ENCODE results near the gene METTL15. TPM values are rescaled to one million over a fixed set of nuclear protein-coding genes. Genes with fewer than 3 reads are reported as not detected.
"Not testable (repeated sequence)": the region's sequence is repeated elsewhere in the genome, so short reads cannot be mapped to it uniquely, and the experiment has no call there.

METTL15 gene
- total RNA-seq, 1 donor from 2014 or later, result 27.9 TPM

DNA sequence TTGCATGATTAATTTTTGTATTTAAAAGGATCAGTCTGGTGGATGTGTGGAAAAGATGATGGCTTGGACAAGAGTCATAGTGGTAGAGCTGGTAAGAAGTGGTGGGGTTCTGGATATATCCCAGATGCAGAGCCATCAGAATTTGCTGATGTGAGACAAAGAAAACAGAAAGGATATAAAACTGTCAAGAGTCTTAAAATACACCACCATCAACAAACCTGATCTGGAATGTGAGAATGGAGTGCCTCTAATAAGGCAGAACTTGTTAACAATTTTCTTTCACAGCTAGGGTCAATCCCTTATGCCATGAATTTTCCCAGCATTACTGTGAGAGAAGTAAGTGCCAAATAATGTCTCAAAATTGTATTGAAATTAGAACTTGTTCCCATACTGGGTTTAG is 215.4 kb downstream of the METTL15 start:
- Histone ChIP-seq H3K27ac (no peak overlapping the region), H3K36me3 (no peaks in the 10 kb centered on the region), H3F3A (ENCODE audit: low read depth) (no peaks in the 10 kb centered on the region), H3K9me3 (ENCODE audit: low read depth) (no peaks in the 10 kb centered on the region), H3K4me2 (no peak overlapping the region), H4K20me1 (ENCODE audit: low read depth) (no peaks in the 10 kb centered on the region), H3K27me3 (no peaks in the 10 kb centered on the region), H3K4me3 (no peak overlapping the region), H2AFZ (replicated peaks) (no peak overlapping the region), H3K9ac (no peak overlapping the region), H3K79me2 (ENCODE audit: low read depth) (no peaks in the 10 kb centered on the region), H3K4me1 (peaks cover 14% of the 10 kb centered on the region)
- Mint-ChIP-seq H3K9me3 (no peaks in the 10 kb centered on the region), H3K27ac (no peak overlapping the region), H3K27me3 (ENCODE audit: insufficient read depth, low read depth) (peaks cover 2% of the 10 kb centered on the region), H3K36me3 (peaks cover 4% of the 10 kb centered on the region), H3K4me1 (peaks cover 3% of the 10 kb centered on the region), H3K4me3 (no peak overlapping the region)
- no peak for DNase-seq (ENCODE audit: low spot score)
- TF ChIP-seq EZH2 (IDR thresholded peaks at IDR 0.05), result no peak
- TF ChIP-seq, protein P1, sequence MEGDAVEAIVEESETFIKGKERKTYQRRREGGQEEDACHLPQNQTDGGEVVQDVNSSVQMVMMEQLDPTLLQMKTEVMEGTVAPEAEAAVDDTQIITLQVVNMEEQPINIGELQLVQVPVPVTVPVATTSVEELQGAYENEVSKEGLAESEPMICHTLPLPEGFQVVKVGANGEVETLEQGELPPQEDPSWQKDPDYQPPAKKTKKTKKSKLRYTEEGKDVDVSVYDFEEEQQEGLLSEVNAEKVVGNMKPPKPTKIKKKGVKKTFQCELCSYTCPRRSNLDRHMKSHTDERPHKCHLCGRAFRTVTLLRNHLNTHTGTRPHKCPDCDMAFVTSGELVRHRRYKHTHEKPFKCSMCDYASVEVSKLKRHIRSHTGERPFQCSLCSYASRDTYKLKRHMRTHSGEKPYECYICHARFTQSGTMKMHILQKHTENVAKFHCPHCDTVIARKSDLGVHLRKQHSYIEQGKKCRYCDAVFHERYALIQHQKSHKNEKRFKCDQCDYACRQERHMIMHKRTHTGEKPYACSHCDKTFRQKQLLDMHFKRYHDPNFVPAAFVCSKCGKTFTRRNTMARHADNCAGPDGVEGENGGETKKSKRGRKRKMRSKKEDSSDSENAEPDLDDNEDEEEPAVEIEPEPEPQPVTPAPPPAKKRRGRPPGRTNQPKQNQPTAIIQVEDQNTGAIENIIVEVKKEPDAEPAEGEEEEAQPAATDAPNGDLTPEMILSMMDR (IDR thresholded peaks at IDR 0.05), result no peak
- no peak for TF ChIP-seq EZH2phosphoT487 (IDR thresholded peaks at IDR 0.05)

GRCh38 chr11:28332393-28332792 is 224.2 kb downstream of the METTL15 start:
- not testable (repeated sequence) for H3K27ac Mint-ChIP-seq

DNA sequence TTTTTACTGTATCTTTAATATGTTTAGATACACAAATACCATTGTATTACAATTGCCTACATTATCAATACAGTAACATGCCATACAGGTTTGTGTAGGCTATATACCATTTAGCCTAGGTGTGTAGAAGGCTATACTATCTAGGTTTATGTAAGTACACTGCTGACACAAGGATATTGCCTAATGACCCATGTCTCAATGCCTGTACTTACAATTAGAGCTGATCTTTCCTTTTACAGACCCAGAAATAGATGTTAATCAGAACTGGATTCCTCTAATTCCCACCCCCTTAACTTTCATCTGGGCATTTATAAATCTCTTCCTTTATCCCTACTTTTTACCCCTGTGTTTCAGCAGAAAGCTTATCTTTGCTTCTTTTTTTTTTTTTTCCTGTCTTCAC is 229.5 kb downstream of the METTL15 start:
- no peak overlapping the region for H3K4me3 ChIP-seq
- no peak overlapping the region for H2AFZ ChIP-seq (replicated peaks)
- no peak overlapping the region for H3K4me2 ChIP-seq
- H3K36me3 ChIP-seq, result no peaks in the 10 kb centered on the region
- peaks cover 9% of the 10 kb centered on the region for H3K9me3 ChIP-seq (ENCODE audit: low read depth)
- no peaks in the 10 kb centered on the region for H3F3A ChIP-seq (ENCODE audit: low read depth)
- Mint-ChIP-seq H3K4me3 (no peak overlapping the region), H3K36me3 (no peaks in the 10 kb centered on the region), H3K27ac (no peak overlapping the region), H3K4me1 (no peaks in the 10 kb centered on the region), H3K27me3 (ENCODE audit: insufficient read depth, low read depth) (no peaks in the 10 kb centered on the region), H3K9me3 (peaks cover 16% of the 10 kb centered on the region)
- no peak for TF ChIP-seq EZH2 (IDR thresholded peaks at IDR 0.05)
- TF ChIP-seq, protein P1 (IDR thresholded peaks at IDR 0.05), result no peak
- TF ChIP-seq EZH2phosphoT487 (IDR thresholded peaks at IDR 0.05), result no peak
- H3K27ac ChIP-seq, result no peak overlapping the region
- H3K27me3 ChIP-seq, result no peaks in the 10 kb centered on the region
- H4K20me1 ChIP-seq (ENCODE audit: low read depth), result no peaks in the 10 kb centered on the region
- H3K79me2 ChIP-seq (ENCODE audit: low read depth), result no peaks in the 10 kb centered on the region
- no peak overlapping the region for H3K9ac ChIP-seq
- no peaks in the 10 kb centered on the region for H3K4me1 ChIP-seq
- DNase-seq (ENCODE audit: low spot score), result no peak

More at GRCh38 chr11:28332393-28332792, 224.2 kb downstream of the METTL15 start:
- H4K20me1 ChIP-seq (ENCODE audit: low read depth); H3K27me3 ChIP-seq; H3K9ac ChIP-seq; H3K4me3 Mint-ChIP-seq; H3K79me2 ChIP-seq (ENCODE audit: low read depth); H2AFZ ChIP-seq (replicated peaks); H3K27ac ChIP-seq; H3K9me3 ChIP-seq (ENCODE audit: low read depth); H3K9me3 Mint-ChIP-seq; H3K4me3 ChIP-seq; H3K4me2 ChIP-seq; H3K36me3 ChIP-seq; H3K4me1 Mint-ChIP-seq; H3F3A ChIP-seq (ENCODE audit: low read depth); DNase-seq (ENCODE audit: low spot score); H3K27me3 Mint-ChIP-seq (ENCODE audit: insufficient read depth, low read depth); H3K4me1 ChIP-seq: not testable (repeated sequence)
- peaks cover 10% of the 10 kb centered on the region for H3K36me3 Mint-ChIP-seq

GRCh38 chr11:28338371-28338770 is 230.2 kb downstream of the METTL15 start:
- H3K27ac Mint-ChIP-seq, result no peak overlapping the region
- Histone ChIP-seq H3K4me3 (no peak overlapping the region), H3K27ac (no peak overlapping the region), H4K20me1 (ENCODE audit: low read depth) (no peaks in the 10 kb centered on the region), H3K27me3 (no peaks in the 10 kb centered on the region), H3F3A (ENCODE audit: low read depth) (no peaks in the 10 kb centered on the region), H3K9ac (no peak overlapping the region), H3K9me3 (ENCODE audit: low read depth) (peaks cover 9% of the 10 kb centered on the region), H3K4me2 (no peak overlapping the region), H3K4me1 (no peaks in the 10 kb centered on the region), H3K79me2 (ENCODE audit: low read depth) (no peaks in the 10 kb centered on the region), H2AFZ (replicated peaks) (no peak overlapping the region), H3K36me3 (no peaks in the 10 kb centered on the region)
- H3K9me3 Mint-ChIP-seq, result peaks cover 16% of the 10 kb centered on the region
- no peak overlapping the region for H3K4me3 Mint-ChIP-seq
- no peaks in the 10 kb centered on the region for H3K27me3 Mint-ChIP-seq (ENCODE audit: insufficient read depth, low read depth)
- TF ChIP-seq EZH2 (IDR thresholded peaks at IDR 0.05) (no peak), EZH2phosphoT487 (IDR thresholded peaks at IDR 0.05) (no peak)
- TF ChIP-seq, protein P1 (IDR thresholded peaks at IDR 0.05), result no peak
- DNase-seq (ENCODE audit: low spot score), result no peak
- H3K4me1 Mint-ChIP-seq, result no peaks in the 10 kb centered on the region
- H3K36me3 Mint-ChIP-seq, result no peaks in the 10 kb centered on the region

Measured in neural progenitor cell (in vitro differentiated cells).